ENCODE measurements around the gene RASAL3. TPM values are rescaled to one million over a fixed set of nuclear protein-coding genes. Genes with fewer than 3 reads are reported as not detected.
A peak's percentile ranks its signal among the peaks of the same experiment; 100 is the strongest.

Gene RASAL3
- total RNA-seq, 8 experiments from 2014 or later: 0.16 to 1.6 (median 0.48) TPM; not detected in 2

GRCh38 chr19:15432629-15433518 lies 31.5 kb downstream of the RASAL3 start:
- 0 to 13% (median 2%) methylated on average over 1 to 7 of the region's 75 CpGs; no CpG with 5 or more reads in 6 of the 10 experiments for WGBS, 10 experiments
- H3K4me1 ChIP-seq (replicated peaks in 1 of 2): peaks cover 9 to 10% of the 10 kb centered on the region in 2 donors
- peak overlapping the region; percentile 67 to 78 for H3K27ac ChIP-seq
- in situ Hi-C loops (cut with MboI; ENCODE audit: low pct_unique_long_range_greater_than_20kb in 2 of 9, low sequenced_read_pairs in 9 of 9, unreplicated experiment in 9 of 9): no loop called here
- H3K4me3 ChIP-seq: peak overlapping the region; percentile 46 to 86 (median 60)
- peak; percentile 74 to 87 (median 86) for ATAC-seq (replicated peaks in 6 of 8)

- in situ Hi-C loops (cut with MboI; ENCODE audit: low pct_unique_long_range_greater_than_20kb in 2 of 9, low sequenced_read_pairs in 9 of 9, unreplicated experiment in 9 of 9): no loop called here
- peaks cover 9 to 10% of the 10 kb centered on the region in 2 donors for H3K4me1 ChIP-seq (replicated peaks in 1 of 2)
- H3K4me3 ChIP-seq: peak overlapping the region; percentile 46 to 86 (median 60)
- H3K27ac ChIP-seq: peak overlapping the region; percentile 67 to 78
- peak; percentile 1 to 25 (median 8) for ATAC-seq (replicated peaks in 6 of 8)
- 0 to 2% (median 0%) methylated on average over 2 to 11 of the region's 44 CpGs; no CpG with 5 or more reads in 6 of the 10 experiments for WGBS, 10 experiments
Measured at GRCh38 chr19:15432018-15432494, 32.3 kb downstream of the RASAL3 start.

- peak overlapping the region; percentile 67 to 78 for H3K27ac ChIP-seq
- ATAC-seq (replicated peaks in 6 of 8): peak in 2 of 8 experiments; percentile 2 to 7
- peak overlapping the region; percentile 46 to 86 (median 60) for H3K4me3 ChIP-seq
- H3K4me1 ChIP-seq (replicated peaks in 1 of 2): peaks cover 9 to 10% of the 10 kb centered on the region in 2 donors
- 0 to 30% (median 0%) methylated on average over 1 to 7 of the region's 7 CpGs; no CpG with 5 or more reads in 3 of the 10 experiments for WGBS, 10 experiments
- in situ Hi-C loops (cut with MboI; ENCODE audit: low pct_unique_long_range_greater_than_20kb in 2 of 9, low sequenced_read_pairs in 9 of 9, unreplicated experiment in 9 of 9): no loop called here
Measured at GRCh38 chr19:15431396-15432017, 32.8 kb downstream of the RASAL3 start.

- Histone ChIP-seq H3K27ac (no peak overlapping the region), H3K4me1 (replicated peaks in 1 of 2) (peaks cover 9 to 10% of the 10 kb centered on the region in 2 donors), H3K4me3 (peak overlapping the region in 1 of 5 donors; percentile 60)
- WGBS, 10 experiments: 0 to 97% (median 89%) methylated on average over 1 to 6 of the region's 10 CpGs; no CpG with 5 or more reads in 2 of the 10 experiments
- in situ Hi-C loops (cut with MboI; ENCODE audit: low pct_unique_long_range_greater_than_20kb in 2 of 9, low sequenced_read_pairs in 9 of 9, unreplicated experiment in 9 of 9): no loop called here
- no peak for ATAC-seq (replicated peaks in 6 of 8)
Measured at GRCh38 chr19:15430526-15431120, 33.7 kb downstream of the RASAL3 start.

GRCh38 chr19:15429825-15430467 lies 34.4 kb downstream of the RASAL3 start:
- H3K4me3 ChIP-seq: no peak overlapping the region
- peaks cover 9 to 10% of the 10 kb centered on the region in 2 donors for H3K4me1 ChIP-seq (replicated peaks in 1 of 2)
- WGBS, 10 experiments: 70 to 100% (median 80%) methylated on average over 2 to 12 of the region's 24 CpGs; no CpG with 5 or more reads in 5 of the 10 experiments
- no peak overlapping the region for H3K27ac ChIP-seq
- ATAC-seq (replicated peaks in 6 of 8): no peak
- in situ Hi-C loops (cut with MboI; ENCODE audit: low pct_unique_long_range_greater_than_20kb in 2 of 9, low sequenced_read_pairs in 9 of 9, unreplicated experiment in 9 of 9): no loop called here

GRCh38 chr19:15428956-15429824 lies 35.2 kb downstream of the RASAL3 start:
- H3K27ac ChIP-seq: no peak overlapping the region
- H3K4me3 ChIP-seq: no peak overlapping the region
- in situ Hi-C loops (cut with MboI; ENCODE audit: low pct_unique_long_range_greater_than_20kb in 2 of 9, low sequenced_read_pairs in 9 of 9, unreplicated experiment in 9 of 9): no loop called here
- H3K4me1 ChIP-seq (replicated peaks in 1 of 2): peaks cover 9 to 10% of the 10 kb centered on the region in 2 donors
- ATAC-seq (replicated peaks in 6 of 8): no peak
- no CpG with 5 or more reads among the region's 22 CpGs for WGBS, 10 experiments

- in situ Hi-C loops (cut with MboI; ENCODE audit: low pct_unique_long_range_greater_than_20kb in 2 of 9, low sequenced_read_pairs in 9 of 9, unreplicated experiment in 9 of 9): no loop called here
- Histone ChIP-seq H3K4me1 (replicated peaks in 1 of 2) (peaks cover 9 to 10% of the 10 kb centered on the region in 2 donors), H3K4me3 (no peak overlapping the region), H3K27ac (no peak overlapping the region)
- 93% methylated on average over 6 of the region's 35 CpGs; no CpG with 5 or more reads in 9 of the 10 experiments for WGBS, 10 experiments
- ATAC-seq (replicated peaks in 6 of 8): no peak
Measured at GRCh38 chr19:15427991-15428471, 36.3 kb downstream of the RASAL3 start.

- ATAC-seq (replicated peaks in 6 of 8): no peak
- 97% methylated on average over 12 to 14 of the region's 25 CpGs; no CpG with 5 or more reads in 8 of the 10 experiments for WGBS, 10 experiments
- Histone ChIP-seq H3K4me3 (no peak overlapping the region), H3K4me1 (replicated peaks in 1 of 2) (peaks cover 9 to 10% of the 10 kb centered on the region in 2 donors), H3K27ac (no peak overlapping the region)
- in situ Hi-C loops (cut with MboI; ENCODE audit: low pct_unique_long_range_greater_than_20kb in 2 of 9, low sequenced_read_pairs in 9 of 9, unreplicated experiment in 9 of 9): no loop called here
Measured at GRCh38 chr19:15427350-15427700, 37.0 kb downstream of the RASAL3 start.

- ATAC-seq (replicated peaks in 6 of 8): peak in 1 of 8 experiments; percentile 11
- WGBS, 10 experiments: 20 to 86% (median 71%) methylated on average over 1 to 9 of the region's 16 CpGs; no CpG with 5 or more reads in 5 of the 10 experiments
- peaks cover 9% of the 10 kb centered on the region in 2 donors for H3K4me1 ChIP-seq (replicated peaks in 1 of 2)
- no peak overlapping the region for H3K27ac ChIP-seq
- H3K4me3 ChIP-seq: no peak overlapping the region
- in situ Hi-C loops (cut with MboI; ENCODE audit: low pct_unique_long_range_greater_than_20kb in 2 of 9, low sequenced_read_pairs in 9 of 9, unreplicated experiment in 9 of 9): no loop called here
Measured at GRCh38 chr19:15426485-15427349, 37.6 kb downstream of the RASAL3 start.

GRCh38 chr19:15425321-15425950 lies 38.9 kb downstream of the RASAL3 start:
- Histone ChIP-seq H3K4me3 (no peak overlapping the region), H3K4me1 (replicated peaks in 1 of 2) (no peaks in the 10 kb centered on the region), H3K27ac (no peak overlapping the region)
- 94 to 95% methylated on average over 3 to 4 of the region's 36 CpGs; no CpG with 5 or more reads in 8 of the 10 experiments for WGBS, 10 experiments
- peak in 1 of 8 experiments; percentile 6 for ATAC-seq (replicated peaks in 6 of 8)
- in situ Hi-C loops (cut with MboI; ENCODE audit: low pct_unique_long_range_greater_than_20kb in 2 of 9, low sequenced_read_pairs in 9 of 9, unreplicated experiment in 9 of 9): no loop called here

Data from motor neuron (in vitro differentiated cells).